ENCODE measurements around the gene CPD. TPM values are rescaled to one million over a fixed set of nuclear protein-coding genes. Genes with fewer than 3 reads are reported as not detected.
A peak's percentile ranks its signal among the peaks of the same experiment; 100 is the strongest.

CPD gene
- total and polyA plus RNA-seq, 2 donors from 2014 or later: 11.6 to 139 TPM

DNA sequence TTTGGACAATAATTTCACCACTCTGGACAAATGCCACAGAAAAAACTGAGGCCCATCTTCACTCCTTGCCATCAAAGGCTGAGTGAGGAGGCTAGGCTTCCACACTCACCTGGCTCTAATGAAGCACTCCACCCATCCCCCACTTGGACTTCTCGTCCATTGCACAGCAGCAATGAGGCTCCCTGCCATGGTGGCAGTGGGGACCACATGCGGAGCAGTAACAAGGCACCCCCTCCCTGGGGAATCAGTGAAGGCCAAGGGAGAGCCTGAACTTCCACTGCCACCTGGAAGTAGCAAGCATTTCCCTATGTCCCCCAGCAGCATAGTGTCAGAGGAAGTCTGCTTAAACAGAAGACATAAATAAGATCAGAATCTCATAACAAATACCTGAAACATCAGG, 96.5 kb downstream of the CPD start:
- TF ChIP-seq, protein P1, sequence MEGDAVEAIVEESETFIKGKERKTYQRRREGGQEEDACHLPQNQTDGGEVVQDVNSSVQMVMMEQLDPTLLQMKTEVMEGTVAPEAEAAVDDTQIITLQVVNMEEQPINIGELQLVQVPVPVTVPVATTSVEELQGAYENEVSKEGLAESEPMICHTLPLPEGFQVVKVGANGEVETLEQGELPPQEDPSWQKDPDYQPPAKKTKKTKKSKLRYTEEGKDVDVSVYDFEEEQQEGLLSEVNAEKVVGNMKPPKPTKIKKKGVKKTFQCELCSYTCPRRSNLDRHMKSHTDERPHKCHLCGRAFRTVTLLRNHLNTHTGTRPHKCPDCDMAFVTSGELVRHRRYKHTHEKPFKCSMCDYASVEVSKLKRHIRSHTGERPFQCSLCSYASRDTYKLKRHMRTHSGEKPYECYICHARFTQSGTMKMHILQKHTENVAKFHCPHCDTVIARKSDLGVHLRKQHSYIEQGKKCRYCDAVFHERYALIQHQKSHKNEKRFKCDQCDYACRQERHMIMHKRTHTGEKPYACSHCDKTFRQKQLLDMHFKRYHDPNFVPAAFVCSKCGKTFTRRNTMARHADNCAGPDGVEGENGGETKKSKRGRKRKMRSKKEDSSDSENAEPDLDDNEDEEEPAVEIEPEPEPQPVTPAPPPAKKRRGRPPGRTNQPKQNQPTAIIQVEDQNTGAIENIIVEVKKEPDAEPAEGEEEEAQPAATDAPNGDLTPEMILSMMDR (IDR thresholded peaks at IDR 0.05; ENCODE audit: borderline replicate concordance, extremely low read depth, insufficient read depth): no peak
- H3K27me3 ChIP-seq (ENCODE audit: control insufficient read depth, insufficient read depth, low read length): no peaks in the 10 kb centered on the region
- H3K4me1 ChIP-seq (ENCODE audit: control insufficient read depth in 2 of 3, insufficient read depth in 2 of 3, low read depth in 1 of 3, low read length in 3 of 3): peaks cover 0 to 7% (median 3%) of the 10 kb centered on the region in 3 donors
- no peak overlapping the region for H3K27ac ChIP-seq (ENCODE audit: low read depth in 2 of 2, low read length in 2 of 2)
- H3K9ac ChIP-seq (ENCODE audit: low read length in 3 of 3): no peak overlapping the region
- no peak overlapping the region for H3K4me3 ChIP-seq (ENCODE audit: low read length in 3 of 3)
- DNase-seq: no peak
- no peaks in the 10 kb centered on the region for H3K36me3 ChIP-seq (ENCODE audit: control insufficient read depth in 2 of 3, insufficient read depth in 3 of 3, low read length in 3 of 3)
- FAIRE-seq: no peak
- intact Hi-C loops (cut with DNase I): no loop called here
- no peaks in the 10 kb centered on the region for H3K9me3 ChIP-seq (ENCODE audit: control insufficient read depth in 2 of 3, insufficient read depth in 1 of 3, low read length in 3 of 3)

DNA sequence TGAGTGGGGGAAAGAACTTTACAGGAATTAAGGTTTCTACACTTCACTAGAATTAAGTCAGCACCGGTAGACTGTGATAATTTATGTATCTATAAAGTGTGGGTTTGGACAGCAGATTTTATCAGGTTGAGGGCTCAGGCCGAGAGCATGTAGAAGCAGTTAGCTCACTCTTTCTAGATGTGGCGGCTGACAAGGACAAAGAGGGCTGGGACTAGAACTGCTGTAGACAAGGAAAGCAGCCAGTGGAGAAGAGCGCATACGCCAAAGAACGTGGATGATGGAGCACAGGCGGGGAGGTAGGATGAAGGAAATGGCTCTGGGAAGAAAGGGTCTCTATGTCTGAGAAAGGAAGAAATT, 98.0 kb downstream of the CPD start:
- H3K4me3 ChIP-seq (ENCODE audit: low read length in 3 of 3): peak overlapping the region; percentile 95 to 100 (median 97)
- H3K9me3 ChIP-seq (ENCODE audit: control insufficient read depth in 2 of 3, insufficient read depth in 1 of 3, low read length in 3 of 3): no peaks in the 10 kb centered on the region
- TF ChIP-seq, protein P1 (IDR thresholded peaks at IDR 0.05; ENCODE audit: borderline replicate concordance, extremely low read depth, insufficient read depth): no peak
- FAIRE-seq (no peak), DNase-seq (no peak)
- H3K4me1 ChIP-seq (ENCODE audit: control insufficient read depth in 2 of 3, insufficient read depth in 2 of 3, low read depth in 1 of 3, low read length in 3 of 3): peaks cover 0 to 7% (median 3%) of the 10 kb centered on the region in 3 donors
- intact Hi-C loops (cut with DNase I): no loop called here
- peak overlapping the region; percentile 97 to 100 (median 99) for H3K9ac ChIP-seq (ENCODE audit: low read length in 3 of 3)
- H3K27me3 ChIP-seq (ENCODE audit: control insufficient read depth, insufficient read depth, low read length): no peaks in the 10 kb centered on the region
- peak overlapping the region; percentile 36 to 94 for H3K27ac ChIP-seq (ENCODE audit: low read depth in 2 of 2, low read length in 2 of 2)
- H3K36me3 ChIP-seq (ENCODE audit: control insufficient read depth in 2 of 3, insufficient read depth in 3 of 3, low read length in 3 of 3): peaks cover 0 to 4% (median 3%) of the 10 kb centered on the region in 3 donors

DNA sequence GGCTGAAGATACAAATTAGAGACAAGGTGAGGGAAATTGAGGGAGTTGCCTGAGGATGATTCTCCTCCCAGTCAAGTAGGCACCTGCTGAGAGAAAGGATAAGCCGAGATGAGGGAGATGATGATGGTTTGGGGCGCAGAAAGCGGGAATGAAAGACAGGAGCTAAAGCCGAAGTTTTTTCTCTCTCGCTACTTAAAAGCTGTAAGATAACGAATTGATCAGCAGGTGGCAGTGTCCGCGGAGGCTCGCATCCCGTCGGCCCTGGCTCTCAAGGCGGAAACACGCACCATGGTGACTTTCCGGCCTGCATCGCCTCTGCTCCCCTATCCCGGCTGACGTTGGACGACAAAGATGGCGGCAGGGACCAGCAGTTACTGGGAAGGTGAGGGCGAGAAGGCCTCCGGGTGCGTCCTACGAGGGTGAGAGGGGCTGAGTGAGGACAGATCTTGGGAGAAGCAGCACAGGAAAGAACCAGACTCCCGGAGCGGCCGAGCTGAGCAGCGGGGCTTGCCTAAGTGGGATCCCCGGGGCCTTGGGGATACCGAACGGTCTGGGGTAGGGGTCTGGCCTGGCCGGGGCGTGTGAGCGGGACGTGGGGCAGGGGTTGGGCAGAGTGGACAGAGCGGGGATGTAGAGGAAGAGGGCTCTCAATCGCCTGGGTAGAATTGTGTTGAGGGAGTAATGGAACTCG, 98.5 kb downstream of the CPD start, which contains the start of gene GOSR1:
Gene GOSR1 (plus strand): TSS at position 326 of the 691 bp plus-strand sequence. CDS start 26 bp downstream, at position 352.
- Histone ChIP-seq H3K27me3 (ENCODE audit: control insufficient read depth, insufficient read depth, low read length) (no peaks in the 10 kb centered on the region), H3K4me1 (ENCODE audit: control insufficient read depth in 2 of 3, insufficient read depth in 2 of 3, low read depth in 1 of 3, low read length in 3 of 3) (peaks cover 0 to 7% (median 3%) of the 10 kb centered on the region in 3 donors), H3K27ac (ENCODE audit: low read depth in 2 of 2, low read length in 2 of 2) (peak within 1 kb of the TSS; percentile 93 to 94), H3K9ac (ENCODE audit: low read length in 3 of 3) (peak within 1 kb of the TSS; percentile 97 to 100 (median 99)), H3K36me3 (ENCODE audit: control insufficient read depth in 2 of 3, insufficient read depth in 3 of 3, low read length in 3 of 3) (peaks cover 0 to 4% (median 3%) of the 10 kb centered on the region in 3 donors), H3K4me3 (ENCODE audit: low read length in 3 of 3) (peak within 1 kb of the TSS; percentile 95 to 100 (median 97)), H3K9me3 (ENCODE audit: control insufficient read depth in 2 of 3, insufficient read depth in 1 of 3, low read length in 3 of 3) (no peaks in the 10 kb centered on the region)
- peak; percentile 68 for FAIRE-seq
- intact Hi-C loops (cut with DNase I): no loop called here
- peak; percentile 94 to 98 (median 96) for DNase-seq
- TF ChIP-seq, protein P1 (IDR thresholded peaks at IDR 0.05; ENCODE audit: borderline replicate concordance, extremely low read depth, insufficient read depth): peak; percentile 85
